MCF 10A (cell line): Measurements from ENCODE around the gene KLHL8. TPM values are rescaled to one million over a fixed set of nuclear protein-coding genes. Genes with fewer than 3 reads are reported as not detected.

Experiments
- BruUV-seq: library from RNA; stranded (reverse); fragments of 400-500 nt; replicated peaks from 2 replicates; lab custom pipeline; 2021; lab: Mats Ljungman, UMichigan
- CTCF ChIA-PET: fragments of 300-600 bp; sonication (Branson Sonifier 250); formaldehyde crosslinking; extraction: SDS; loops from one replicate; lab custom pipeline; 2021; ENCODE audit warnings: antibody characterized with exemption, inconsistent platforms; lab: Yijun Ruan, JAX
- POLR2A ChIA-PET: fragments of 300-600, 350-650 bp; sonication (Branson Sonifier 250); formaldehyde crosslinking; extraction: SDS; loops from one replicate; lab custom pipeline; 2020; ENCODE audit warnings: antibody characterized with exemption, inconsistent platforms; lab: Yijun Ruan, JAX
- DNase-seq: peaks from one replicate; pipeline ENCODE4 v3.0.0-alpha.2; 2018; ENCODE audit not compliant: unreplicated experiment
- H3K27ac Mint-ChIP-seq: one replicate; pipeline ENCODE4 v1.8.0; 2022; ENCODE audit warnings: mild to moderate bottlenecking, low read depth, mixed read lengths; ENCODE audit not compliant: unreplicated experiment
- H3K27me3 Mint-ChIP-seq: one replicate; pipeline ENCODE4 v1.8.0; 2022; ENCODE audit warnings: mixed read lengths; ENCODE audit not compliant: insufficient read depth, unreplicated experiment
- H3K36me3 Mint-ChIP-seq: one replicate; pipeline ENCODE4 v1.8.0; 2022; ENCODE audit warnings: mild to moderate bottlenecking, moderate library complexity, mixed read lengths; ENCODE audit not compliant: insufficient read depth, unreplicated experiment
- H3K4me1 Mint-ChIP-seq: one replicate; pipeline ENCODE4 v1.8.0; 2022; ENCODE audit warnings: mixed read lengths; ENCODE audit not compliant: insufficient read depth, unreplicated experiment
- H3K4me3 Mint-ChIP-seq: one replicate; pipeline ENCODE4 v1.8.0; 2022; ENCODE audit warnings: mild to moderate bottlenecking, moderate library complexity, mixed read lengths; ENCODE audit not compliant: unreplicated experiment
- H3K9me3 Mint-ChIP-seq: one replicate; pipeline ENCODE4 v1.8.0; 2022; ENCODE audit warnings: mixed read lengths; ENCODE audit not compliant: unreplicated experiment
- intact Hi-C: fragments of 100-400 bp; cut with micrococcal nuclease; formaldehyde crosslinking; loops from 2 replicates; pipeline ENCODE4 v1.14.1; 2022
- total RNA-seq: library from RNA; stranded (reverse); gene quantifications from 2 replicates; pipeline ENCODE4 v1.2.3, GENCODE V29; 2022
- TF ChIP-seq, protein P1 (sequence below): fragments of 200-600 bp; IDR thresholded peaks from one replicate; pipeline ENCODE4 v1.8.0; 2022; ENCODE audit warnings: antibody characterized with exemption, mild to moderate bottlenecking; ENCODE audit not compliant: unreplicated experiment

Gene KLHL8
- total RNA-seq, 1 experiment from 2014 or later, result 14.9 TPM

- BruUV-seq, result no TSS peak
- Mint-ChIP-seq H3K27ac (no peak overlapping the region), H3K4me1 (no peaks in the 10 kb centered on the region), H3K27me3 (no peaks in the 10 kb centered on the region), H3K4me3 (no peak overlapping the region), H3K9me3 (peaks cover 5% of the 10 kb centered on the region), H3K36me3 (no peaks in the 10 kb centered on the region)
- DNase-seq, result no peak
- TF ChIP-seq, protein P1, sequence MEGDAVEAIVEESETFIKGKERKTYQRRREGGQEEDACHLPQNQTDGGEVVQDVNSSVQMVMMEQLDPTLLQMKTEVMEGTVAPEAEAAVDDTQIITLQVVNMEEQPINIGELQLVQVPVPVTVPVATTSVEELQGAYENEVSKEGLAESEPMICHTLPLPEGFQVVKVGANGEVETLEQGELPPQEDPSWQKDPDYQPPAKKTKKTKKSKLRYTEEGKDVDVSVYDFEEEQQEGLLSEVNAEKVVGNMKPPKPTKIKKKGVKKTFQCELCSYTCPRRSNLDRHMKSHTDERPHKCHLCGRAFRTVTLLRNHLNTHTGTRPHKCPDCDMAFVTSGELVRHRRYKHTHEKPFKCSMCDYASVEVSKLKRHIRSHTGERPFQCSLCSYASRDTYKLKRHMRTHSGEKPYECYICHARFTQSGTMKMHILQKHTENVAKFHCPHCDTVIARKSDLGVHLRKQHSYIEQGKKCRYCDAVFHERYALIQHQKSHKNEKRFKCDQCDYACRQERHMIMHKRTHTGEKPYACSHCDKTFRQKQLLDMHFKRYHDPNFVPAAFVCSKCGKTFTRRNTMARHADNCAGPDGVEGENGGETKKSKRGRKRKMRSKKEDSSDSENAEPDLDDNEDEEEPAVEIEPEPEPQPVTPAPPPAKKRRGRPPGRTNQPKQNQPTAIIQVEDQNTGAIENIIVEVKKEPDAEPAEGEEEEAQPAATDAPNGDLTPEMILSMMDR, result no peak
- intact Hi-C loops, result no loop called here
- ChIA-PET CTCF (no interaction called here), POLR2A (interaction anchor here (0.6 kb wide), 1 partner anchor 43 kb away, joined by 3 read pairs; no protein-coding TSS in a partner anchor)
These were observed 29.1 kb upstream of the KLHL8 start for GRCh38 chr4:87249332-87250019.

DNA sequence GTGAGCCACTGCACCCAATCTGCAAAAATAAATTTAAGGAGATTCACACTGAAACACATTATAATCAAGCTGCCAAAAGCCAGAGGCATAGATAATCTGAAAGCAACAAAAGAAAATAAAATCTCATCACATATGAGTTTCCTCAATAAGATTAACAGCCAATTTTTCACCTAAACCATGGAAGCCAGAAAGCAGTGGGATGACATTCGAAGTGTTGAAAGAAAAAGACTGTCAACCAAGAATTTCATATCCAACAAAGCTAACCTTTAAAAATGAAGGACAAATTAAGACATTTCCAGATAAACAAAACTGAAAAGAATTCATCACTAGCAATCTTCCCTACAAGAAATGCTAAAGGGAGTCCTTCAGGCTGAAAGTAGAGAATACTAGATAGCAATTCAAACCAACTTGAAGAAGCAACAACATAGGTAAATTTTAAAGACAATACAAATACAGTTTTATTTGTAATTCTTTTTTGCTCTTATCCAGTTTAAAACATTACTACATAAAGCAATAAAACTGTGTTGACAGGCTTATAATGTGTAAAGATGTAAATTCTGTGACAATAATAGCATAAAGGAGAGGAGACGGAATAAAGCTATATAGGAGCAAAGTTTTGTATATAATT lies 23.1 kb upstream of the KLHL8 start:
- H3K27me3 Mint-ChIP-seq, result no peaks in the 10 kb centered on the region
- peaks cover 17% of the 10 kb centered on the region for H3K9me3 Mint-ChIP-seq
- peaks cover 5% of the 10 kb centered on the region for H3K36me3 Mint-ChIP-seq
- no peak for DNase-seq
- no peak overlapping the region for H3K27ac Mint-ChIP-seq
- intact Hi-C loops, result no loop called here
- POLR2A ChIA-PET, result interaction anchor here (0.6 to 0.7 kb wide), 2 partner anchors 512 to 992 kb away, joined by 4 read pairs; no protein-coding TSS in a partner anchor
- CTCF ChIA-PET, result no interaction called here
- H3K4me1 Mint-ChIP-seq, result no peaks in the 10 kb centered on the region
- TF ChIP-seq, protein P1, result no peak
- no peak overlapping the region for H3K4me3 Mint-ChIP-seq
- no TSS peak for BruUV-seq

GRCh38 chr4:87241336-87241735 lies 20.9 kb upstream of the KLHL8 start:
- DNase-seq, result no peak
- no peaks in the 10 kb centered on the region for H3K4me1 Mint-ChIP-seq
- H3K27me3 Mint-ChIP-seq, result no peaks in the 10 kb centered on the region
- H3K9me3 Mint-ChIP-seq, result peaks cover 17% of the 10 kb centered on the region
- peaks cover 5% of the 10 kb centered on the region for H3K36me3 Mint-ChIP-seq
- H3K4me3 Mint-ChIP-seq, result no peak overlapping the region
- TF ChIP-seq, protein P1, result no peak
- H3K27ac Mint-ChIP-seq, result no peak overlapping the region
- no TSS peak for BruUV-seq
- ChIA-PET CTCF (interaction anchor here (0.5 to 0.8 kb wide), 3 partner anchors 13 to 332 kb away, joined by 3 to 4 read pairs (median 3); no protein-coding TSS in a partner anchor), POLR2A (interaction anchor here (0.7 to 1.6 kb wide), 4 partner anchors 18 to 307 kb away, joined by 3 to 4 read pairs (median 3); partner anchors contain the start of gene AFF1)
- intact Hi-C loops, result no loop called here

- BruUV-seq, result no TSS peak
- Mint-ChIP-seq H3K9me3 (peaks cover 17% of the 10 kb centered on the region), H3K36me3 (peaks cover 5% of the 10 kb centered on the region), H3K4me3 (no peak overlapping the region), H3K27me3 (no peaks in the 10 kb centered on the region), H3K27ac (no peak overlapping the region), H3K4me1 (no peaks in the 10 kb centered on the region)
- intact Hi-C loops, result no loop called here
- no peak for DNase-seq
- CTCF ChIA-PET, result interaction anchor here (0.6 to 0.7 kb wide), 3 partner anchors 162 to 318 kb away, joined by 3 to 5 read pairs (median 3); no protein-coding TSS in a partner anchor
- POLR2A ChIA-PET, result interaction anchor here (1.2 to 1.6 kb wide), 3 partner anchors 85 to 306 kb away, joined by 3 to 4 read pairs (median 3); partner anchors contain the start of gene AFF1
- TF ChIP-seq, protein P1, result no peak
These were observed 19.9 kb upstream of the KLHL8 start for GRCh38 chr4:87240341-87240740.
